Mesendoderm (in vitro differentiated cells): ENCODE measurements around the gene ZNRD2.

Experiments used
- DNase-seq: peaks from one replicate; pipeline ENCODE4 v3.0.0; 2013
- H2AK5ac ChIP-seq: 2 replicates; pipeline ENCODE4 v1.6.1; 2013; ENCODE audit warnings: low read length, inconsistent platforms
- H2BK120ac ChIP-seq: 2 replicates; pipeline ENCODE4 v1.6.1; 2013; ENCODE audit warnings: low read depth, mild to moderate bottlenecking, low read length, moderate library complexity, mixed read lengths
- H2BK15ac ChIP-seq: replicated peaks from 2 replicates; pipeline ENCODE4 v1.6.1; 2013; ENCODE audit warnings: low read depth, mild to moderate bottlenecking, moderate library complexity
- H2BK5ac ChIP-seq: 2 replicates; pipeline ENCODE4 v1.6.1; 2013; ENCODE audit warnings: low read length, inconsistent platforms
- H3K18ac ChIP-seq: 2 replicates; pipeline ENCODE4 v1.6.1; 2013; ENCODE audit warnings: mild to moderate bottlenecking, low read length, mixed read lengths
- H3K23ac ChIP-seq: one replicate; pipeline ENCODE4 v1.6.1; 2013; ENCODE audit warnings: low read length
- H3K27ac ChIP-seq: 2 replicates; pipeline ENCODE4 v1.5.1; 2013; ENCODE audit warnings: low read depth, mild to moderate bottlenecking, inconsistent platforms, low read length, moderate library complexity
- H3K27me3 ChIP-seq: 2 replicates; pipeline ENCODE4 v1.6.1; 2013; ENCODE audit warnings: low read length, control low read depth, mild to moderate bottlenecking, inconsistent platforms; ENCODE audit not compliant: insufficient read depth, poor library complexity
- H3K36me3 ChIP-seq: 2 replicates; pipeline ENCODE4 v1.6.1; 2013; ENCODE audit warnings: low read length, inconsistent platforms; ENCODE audit not compliant: control insufficient read depth, insufficient read depth
- H3K4ac ChIP-seq: one replicate; pipeline ENCODE4 v1.6.1; 2013; ENCODE audit warnings: low read depth, mild to moderate bottlenecking, low read length, moderate library complexity
- H3K4me1 ChIP-seq: 2 replicates; pipeline ENCODE4 v1.6.1; 2013; ENCODE audit warnings: low read depth, low read length, inconsistent platforms; ENCODE audit not compliant: control insufficient read depth
- H3K4me2 ChIP-seq: 2 replicates; pipeline ENCODE4 v1.6.1; 2013; ENCODE audit warnings: low read length
- H3K4me3 ChIP-seq: 2 replicates; pipeline ENCODE4 v1.5.1; 2013; ENCODE audit warnings: mild to moderate bottlenecking, low read length
- H3K56ac ChIP-seq: one replicate; pipeline ENCODE4 v1.6.1; 2013; ENCODE audit warnings: low read length
- H3K79me1 ChIP-seq: 2 replicates; pipeline ENCODE4 v1.6.1; 2013; ENCODE audit warnings: low read length, inconsistent platforms
- H3K79me2 ChIP-seq: 2 replicates; pipeline ENCODE4 v1.6.1; 2013; ENCODE audit warnings: mild to moderate bottlenecking, low read length; ENCODE audit not compliant: control insufficient read depth, insufficient read depth
- H3K9ac ChIP-seq: 2 replicates; pipeline ENCODE4 v1.6.1; 2013; ENCODE audit warnings: low read length, inconsistent platforms
- H4K5ac ChIP-seq: one replicate; pipeline ENCODE4 v1.6.1; 2013; ENCODE audit warnings: low read length
- H4K8ac ChIP-seq: one replicate; pipeline ENCODE4 v1.6.1; 2013; ENCODE audit warnings: low read depth, mild to moderate bottlenecking, control low read depth, low read length, moderate library complexity
- WGBS: extraction: QIAGEN DNeasy Blood & Tissue Kit; methylation state at CpG from one replicate; pipeline ENCODE4 v1.1.7; 2013; ENCODE audit warnings: low lambda C conversion rate, missing lambda C conversion rate; ENCODE audit not compliant: insufficient coverage; ENCODE audit errors: extremely low coverage; 5-methylcytosine and 5-hydroxymethylcytosine counted together

Gene ZNRD2

DNA sequence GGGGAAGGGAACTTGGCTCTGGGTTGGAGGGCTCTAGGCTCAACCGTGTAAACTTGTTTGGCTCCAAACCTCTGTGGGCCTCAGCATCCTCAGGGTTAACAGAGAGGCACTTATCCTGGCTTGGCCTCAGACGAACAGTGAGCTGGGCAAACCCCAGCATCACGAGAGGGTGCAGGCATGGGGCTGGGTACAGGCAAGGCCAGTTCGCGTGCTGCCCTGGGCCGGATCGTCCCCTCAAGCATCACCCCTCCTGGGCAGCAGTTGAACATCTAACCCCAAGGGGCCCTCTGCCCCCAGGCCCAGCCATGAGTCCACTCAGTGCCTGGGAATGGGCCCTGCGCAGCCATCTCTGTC is 7.5 kb downstream of the ZNRD2 start:
- WGBS = no CpG with 5 or more reads among the region's 8 CpGs
- no peak overlapping the region for H3K4ac ChIP-seq
- no peak overlapping the region for H4K8ac ChIP-seq
- H3K27ac ChIP-seq = no peak overlapping the region
- H3K56ac ChIP-seq = no peak overlapping the region
- no peak overlapping the region for H3K4me3 ChIP-seq
- H3K18ac ChIP-seq = no peak overlapping the region
- no peak overlapping the region for H3K4me2 ChIP-seq
- no peaks in the 10 kb centered on the region for H3K79me1 ChIP-seq
- no peaks in the 10 kb centered on the region for H3K27me3 ChIP-seq
- H2BK120ac ChIP-seq = no peak overlapping the region
- H3K79me2 ChIP-seq = no peaks in the 10 kb centered on the region
- no peak overlapping the region for H2BK15ac ChIP-seq
- no peak overlapping the region for H2BK5ac ChIP-seq
- H3K23ac ChIP-seq = no peak overlapping the region
- H2AK5ac ChIP-seq = no peak overlapping the region
- no peak overlapping the region for H3K9ac ChIP-seq
- H4K5ac ChIP-seq = no peak overlapping the region
- DNase-seq = no peak
- H3K36me3 ChIP-seq = no peaks in the 10 kb centered on the region
- peaks cover 2% of the 10 kb centered on the region for H3K4me1 ChIP-seq

- Histone ChIP-seq H3K79me2 (no peaks in the 10 kb centered on the region), H3K4me1 (peaks cover 2% of the 10 kb centered on the region), H3K36me3 (no peaks in the 10 kb centered on the region), H2BK15ac (no peak overlapping the region), H2BK120ac (no peak overlapping the region), H3K18ac (no peak overlapping the region), H4K5ac (no peak overlapping the region), H2BK5ac (no peak overlapping the region), H3K4me2 (no peak overlapping the region), H3K27me3 (no peaks in the 10 kb centered on the region), H3K79me1 (no peaks in the 10 kb centered on the region), H3K4me3 (no peak overlapping the region), H3K23ac (no peak overlapping the region), H3K56ac (no peak overlapping the region), H3K4ac (no peak overlapping the region), H2AK5ac (no peak overlapping the region), H3K27ac (no peak overlapping the region), H3K9ac (no peak overlapping the region), H4K8ac (no peak overlapping the region)
- WGBS = no CpG with 5 or more reads among the region's 7 CpGs
- no peak for DNase-seq
Observed at GRCh38 chr11:65578134-65578533, 7.9 kb downstream of the ZNRD2 start.

GRCh38 chr11:65578667-65579066 is 8.4 kb downstream of the ZNRD2 start:
- Histone ChIP-seq H2BK120ac (no peak overlapping the region), H3K36me3 (no peaks in the 10 kb centered on the region), H2BK5ac (no peak overlapping the region), H3K9ac (no peak overlapping the region), H2AK5ac (no peak overlapping the region), H4K5ac (no peak overlapping the region), H3K79me1 (no peaks in the 10 kb centered on the region), H2BK15ac (no peak overlapping the region), H3K79me2 (no peaks in the 10 kb centered on the region), H3K18ac (no peak overlapping the region), H3K56ac (no peak overlapping the region), H4K8ac (no peak overlapping the region), H3K4ac (no peak overlapping the region), H3K23ac (no peak overlapping the region), H3K27ac (no peak overlapping the region), H3K27me3 (no peaks in the 10 kb centered on the region), H3K4me1 (peaks cover 2% of the 10 kb centered on the region), H3K4me3 (no peak overlapping the region), H3K4me2 (no peak overlapping the region)
- no peak for DNase-seq
- no CpG with 5 or more reads among the region's 3 CpGs for WGBS

DNA sequence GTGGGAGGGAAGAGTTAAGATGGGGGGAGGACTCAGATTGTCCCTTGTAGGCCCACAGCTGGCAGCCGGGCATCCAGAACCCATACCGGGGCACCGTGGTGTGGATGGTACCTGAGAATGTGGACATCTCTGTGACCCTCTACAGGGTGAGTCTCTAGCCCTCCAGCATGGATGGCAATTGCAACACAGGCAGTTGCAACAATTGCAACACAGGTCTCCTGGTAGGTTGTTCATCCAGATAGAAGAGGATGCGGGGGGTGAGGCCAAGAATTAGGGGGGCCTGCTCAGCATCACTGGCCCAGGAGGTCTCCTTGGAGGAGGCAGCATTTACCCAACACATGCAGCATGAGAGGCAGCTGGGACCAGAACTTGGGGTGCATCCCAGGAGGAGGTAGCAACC is 9.0 kb downstream of the ZNRD2 start:
- H3K4me3 ChIP-seq = no peak overlapping the region
- H3K18ac ChIP-seq = no peak overlapping the region
- H3K79me1 ChIP-seq = no peaks in the 10 kb centered on the region
- no peak overlapping the region for H3K23ac ChIP-seq
- no peak overlapping the region for H3K27ac ChIP-seq
- H3K4me2 ChIP-seq = no peak overlapping the region
- H3K4ac ChIP-seq = no peak overlapping the region
- H3K79me2 ChIP-seq = no peaks in the 10 kb centered on the region
- H3K9ac ChIP-seq = no peak overlapping the region
- H3K27me3 ChIP-seq = no peaks in the 10 kb centered on the region
- H4K5ac ChIP-seq = no peak overlapping the region
- H3K4me1 ChIP-seq = peaks cover 2% of the 10 kb centered on the region
- H2BK5ac ChIP-seq = no peak overlapping the region
- DNase-seq = no peak
- H3K36me3 ChIP-seq = no peaks in the 10 kb centered on the region
- H4K8ac ChIP-seq = no peak overlapping the region
- no CpG with 5 or more reads among the region's 4 CpGs for WGBS
- no peak overlapping the region for H2BK120ac ChIP-seq
- H3K56ac ChIP-seq = no peak overlapping the region
- H2AK5ac ChIP-seq = no peak overlapping the region
- H2BK15ac ChIP-seq = no peak overlapping the region

- Histone ChIP-seq H3K56ac (no peak overlapping the region), H2AK5ac (no peak overlapping the region), H3K9ac (no peak overlapping the region), H2BK120ac (no peak overlapping the region), H4K5ac (no peak overlapping the region), H3K4me3 (no peak overlapping the region), H2BK5ac (no peak overlapping the region), H3K23ac (no peak overlapping the region), H3K4me1 (no peaks in the 10 kb centered on the region), H3K79me2 (no peaks in the 10 kb centered on the region), H3K4ac (no peak overlapping the region), H3K27ac (no peak overlapping the region), H2BK15ac (no peak overlapping the region), H3K27me3 (no peaks in the 10 kb centered on the region), H3K79me1 (no peaks in the 10 kb centered on the region), H3K4me2 (no peak overlapping the region), H4K8ac (no peak overlapping the region), H3K36me3 (no peaks in the 10 kb centered on the region), H3K18ac (no peak overlapping the region)
- no CpG with 5 or more reads among the region's 19 CpGs for WGBS
- DNase-seq = no peak
Observed at GRCh38 chr11:65580031-65580692, 9.9 kb downstream of the ZNRD2 start.

GRCh38 chr11:65580756-65581155 is 10.5 kb downstream of the ZNRD2 start:
- H4K8ac ChIP-seq = no peak overlapping the region
- H3K27ac ChIP-seq = no peak overlapping the region

More at GRCh38 chr11:65580756-65581155, 10.5 kb downstream of the ZNRD2 start:
- H3K4me3 ChIP-seq = no peak overlapping the region
- no peaks in the 10 kb centered on the region for H3K36me3 ChIP-seq
- H3K79me2 ChIP-seq = no peaks in the 10 kb centered on the region
- peaks cover 2% of the 10 kb centered on the region for H3K27me3 ChIP-seq
- no peak overlapping the region for H2AK5ac ChIP-seq
- H4K5ac ChIP-seq = no peak overlapping the region
- H3K4ac ChIP-seq = no peak overlapping the region
- H3K18ac ChIP-seq = no peak overlapping the region
- no peak overlapping the region for H3K4me2 ChIP-seq
- no peak overlapping the region for H3K23ac ChIP-seq
- H2BK120ac ChIP-seq = no peak overlapping the region
- no CpG with 5 or more reads among the region's 8 CpGs for WGBS
- H2BK5ac ChIP-seq = no peak overlapping the region
- H2BK15ac ChIP-seq = no peak overlapping the region
- no peaks in the 10 kb centered on the region for H3K79me1 ChIP-seq
- DNase-seq = no peak
- no peaks in the 10 kb centered on the region for H3K4me1 ChIP-seq
- H3K56ac ChIP-seq = no peak overlapping the region
- no peak overlapping the region for H3K9ac ChIP-seq
